SK-N-SH (cell line): ENCODE measurements around the gene RAB3IL1. TPM values are rescaled to one million over a fixed set of nuclear protein-coding genes. Genes with fewer than 3 reads are reported as not detected.

ENCODE experiments used
- CTCF ChIA-PET: fragments of 300-600, 350-600 bp; formaldehyde crosslinking; extraction: SDS; loops from one replicate; lab custom pipeline; 2021; lab: Yijun Ruan, JAX
- POLR2A ChIA-PET: fragments of 350-600 bp; sonication (Branson Sonifier 250); formaldehyde crosslinking; extraction: SDS; loops from one replicate; lab custom pipeline; 2020; ENCODE audit warnings: antibody characterized with exemption, inconsistent platforms; lab: Yijun Ruan, JAX
- DNase-seq: peaks from one replicate; pipeline ENCODE4 v3.0.0; 2012
- H2AFZ ChIP-seq: fragments of 200-600 bp; sonication (generic); 2 replicates; pipeline ENCODE4 v1.8.1; 2016; ENCODE audit warnings: antibody characterized with exemption, mild to moderate bottlenecking, low read depth
- H3F3A ChIP-seq: fragments of 200-600 bp; sonication (generic); replicated peaks from 2 replicates; pipeline ENCODE3; 2016; ENCODE audit warnings: antibody characterized with exemption, mild to moderate bottlenecking; ENCODE audit not compliant: insufficient read depth
- H3K27ac ChIP-seq, 2 experiments: fragments of 200-500 bp in 1 of 2; fragments of 200-600 bp in 1 of 2; sonication (Bioruptor generic) in 1 of 2; sonication (generic), shearing (Covaris generic) in 1 of 2; 2 replicates each; pipeline versions ENCODE4 v1.5.1 to v1.6.1; 2014 to 2016; ENCODE audit warnings: low read depth in 2 of 2, inconsistent platforms in 1 of 2, low read length in 1 of 2, mild to moderate bottlenecking in 1 of 2, mixed read lengths in 1 of 2
- H3K27me3 ChIP-seq: fragments of 200-600 bp; sonication (generic), shearing (Covaris generic); 2 replicates; pipeline ENCODE4 v1.6.1; 2016; ENCODE audit warnings: mixed run types; ENCODE audit not compliant: insufficient read depth
- H3K36me3 ChIP-seq, 2 experiments: fragments of 200-500 bp in 1 of 2; fragments of 200-600 bp in 1 of 2; sonication (Bioruptor generic) in 1 of 2; sonication (generic) in 1 of 2; replicated peaks in 1 of 2; 2 replicates each; pipeline versions ENCODE3 to v1.5.1; 2014 to 2016; ENCODE audit warnings: low read length in 1 of 2, mild to moderate bottlenecking in 1 of 2; ENCODE audit not compliant: insufficient read depth in 2 of 2, control insufficient read depth in 1 of 2
- H3K4me1 ChIP-seq, 2 experiments: fragments of 200-500 bp in 1 of 2; fragments of 200-600 bp in 1 of 2; sonication (Bioruptor generic) in 1 of 2; sonication (generic), shearing (Covaris generic) in 1 of 2; 2 replicates each; pipeline versions ENCODE4 v1.5.1 to v1.6.1; 2014 to 2016; ENCODE audit warnings: low read depth in 1 of 2, low read length in 1 of 2, mixed run types in 1 of 2; ENCODE audit not compliant: insufficient read depth in 2 of 2, control insufficient read depth in 1 of 2
- H3K4me2 ChIP-seq: fragments of 200-600 bp; sonication (generic), shearing (Covaris generic); 2 replicates; pipeline ENCODE4 v1.6.1; 2017; ENCODE audit warnings: mixed run types
- H3K4me3 ChIP-seq, 2 experiments: fragments of 200-500 bp in 1 of 2; fragments of 200-600 bp in 1 of 2; sonication (Bioruptor generic) in 1 of 2; sonication (generic), shearing (Covaris generic) in 1 of 2; 2 replicates each; pipeline versions ENCODE4 v1.5.1 to v1.8.1; 2014 to 2016; ENCODE audit warnings: low read depth in 2 of 2, inconsistent platforms in 1 of 2, low read length in 1 of 2, mild to moderate bottlenecking in 1 of 2, mixed read lengths in 1 of 2, moderate library complexity in 1 of 2
- H3K79me2 ChIP-seq: fragments of 200-600 bp; sonication (generic); 2 replicates; pipeline ENCODE4 v1.8.1; 2017; ENCODE audit warnings: mild to moderate bottlenecking; ENCODE audit not compliant: insufficient read depth
- H3K9ac ChIP-seq: fragments of 200-600 bp; sonication (generic); 2 replicates; pipeline ENCODE4 v1.6.1; 2017; ENCODE audit warnings: mixed run types
- H3K9me2 ChIP-seq: fragments of 200-600 bp; sonication (generic); 2 replicates; pipeline ENCODE4 v1.6.1; 2017; ENCODE audit warnings: mixed run types
- H3K9me3 ChIP-seq: fragments of 200-600 bp; sonication (generic); 2 replicates; pipeline ENCODE4 v1.6.1; 2017; ENCODE audit warnings: mixed run types, mild to moderate bottlenecking, moderate library complexity
- H4K20me1 ChIP-seq: fragments of 200-600 bp; sonication (generic); 2 replicates; pipeline ENCODE4 v1.6.1; 2017; ENCODE audit warnings: mild to moderate bottlenecking, mixed run types; ENCODE audit not compliant: insufficient read depth
- CHD2 ChIP-seq: fragments of 150-350 bp; IDR thresholded peaks from 2 replicates; pipeline ENCODE4 v1.6.1; 2018; ENCODE audit warnings: low read length; ENCODE audit not compliant: partially characterized antibody
- EZH2phosphoT487 ChIP-seq: fragments of 200-600 bp; sonication (generic); IDR thresholded peaks from 2 replicates; pipeline ENCODE4 v1.6.1; 2017; ENCODE audit warnings: low read depth, mixed run types, mild to moderate bottlenecking, antibody characterized with exemption, moderate library complexity, borderline replicate concordance
- FOXM1 ChIP-seq: IDR thresholded peaks from 2 replicates; pipeline ENCODE4 v1.4.0; 2012; ENCODE audit warnings: low read depth, mild to moderate bottlenecking
- NRF1 ChIP-seq: IDR thresholded peaks from 2 replicates; pipeline ENCODE4 v1.6.1; 2012; ENCODE audit warnings: low read depth, mild to moderate bottlenecking, low read length
- RAD21 ChIP-seq: IDR thresholded peaks from 2 replicates; pipeline ENCODE4 v1.6.1; 2012; ENCODE audit warnings: mild to moderate bottlenecking, low read length
- RFX5 ChIP-seq: IDR thresholded peaks from 2 replicates; pipeline ENCODE4 v1.6.1; 2012; ENCODE audit warnings: mild to moderate bottlenecking, improper control_type of control experiment, low read length
- RXRA ChIP-seq: IDR thresholded peaks from 2 replicates; pipeline ENCODE4 v1.4.0; 2012; ENCODE audit warnings: low read depth, mild to moderate bottlenecking, borderline replicate concordance
- SIN3A ChIP-seq: IDR thresholded peaks from 2 replicates; pipeline ENCODE4 v1.6.1; 2012; ENCODE audit warnings: low read depth, mild to moderate bottlenecking, low read length, moderate library complexity, borderline replicate concordance
- SMC3 ChIP-seq: IDR thresholded peaks from 2 replicates; pipeline ENCODE4 v1.6.1; 2012; ENCODE audit warnings: low read depth, low read length, improper control_type of control experiment
- TAF1 ChIP-seq: IDR thresholded peaks from 2 replicates; pipeline ENCODE4 v1.6.1; 2012; ENCODE audit warnings: low read depth, mild to moderate bottlenecking, low read length, moderate library complexity, borderline replicate concordance
- WGBS: methylation state at CpG from one replicate; pipeline ENCODE4 v1.1.6; 2017; ENCODE audit warnings: low lambda C conversion rate; 5-methylcytosine and 5-hydroxymethylcytosine counted together
- polyA plus RNA-seq, 3 experiments: library from polyadenylated mRNA; depleted of rRNA; stranded (reverse); fragments of >200 nt; gene quantifications; 2 replicates each; pipeline ENCODE4 v1.2.3, GENCODE V29; 2012
- TF ChIP-seq, protein P1 (sequence below): fragments of 200-600 bp; sonication (generic); IDR thresholded peaks from 2 replicates; pipeline ENCODE4 v1.6.1; 2017; ENCODE audit warnings: antibody characterized with exemption, mild to moderate bottlenecking, moderate library complexity
- TF ChIP-seq, protein P2 (sequence below): IDR thresholded peaks from 2 replicates; pipeline ENCODE4 v1.4.0; 2012; ENCODE audit warnings: low read depth
- TF ChIP-seq, protein P3 (sequence below): IDR thresholded peaks from 2 replicates; pipeline ENCODE4 v1.6.1; 2012; ENCODE audit warnings: mild to moderate bottlenecking, low read depth, low read length, moderate library complexity

Gene RAB3IL1
- polyA plus RNA-seq, 1 of the 3 experiments (the other 2 are of a cell fraction): 10.2 TPM

DNA sequence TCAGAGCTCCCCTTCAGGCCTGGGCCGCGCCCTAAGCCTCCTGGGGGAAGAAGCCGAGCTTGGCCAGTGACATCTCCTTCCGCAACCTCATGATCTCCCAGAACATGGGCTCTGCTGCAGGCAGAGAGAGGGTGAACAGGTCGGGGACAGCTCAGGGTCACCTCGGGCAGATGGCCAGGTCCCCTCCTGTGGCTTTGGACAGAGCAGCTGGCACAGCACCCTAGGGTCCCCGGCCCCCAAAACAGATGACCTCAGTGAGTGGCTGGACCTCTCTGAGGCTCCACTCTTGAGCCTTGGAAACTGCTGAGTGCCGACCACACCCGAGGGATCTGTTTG lies 19.2 kb downstream of the RAB3IL1 start:
- TF ChIP-seq RXRA: no peak
- TF ChIP-seq FOXM1: no peak
- TF ChIP-seq SIN3A: no peak
- no peak for TF ChIP-seq EZH2phosphoT487
- TF ChIP-seq, protein P1, sequence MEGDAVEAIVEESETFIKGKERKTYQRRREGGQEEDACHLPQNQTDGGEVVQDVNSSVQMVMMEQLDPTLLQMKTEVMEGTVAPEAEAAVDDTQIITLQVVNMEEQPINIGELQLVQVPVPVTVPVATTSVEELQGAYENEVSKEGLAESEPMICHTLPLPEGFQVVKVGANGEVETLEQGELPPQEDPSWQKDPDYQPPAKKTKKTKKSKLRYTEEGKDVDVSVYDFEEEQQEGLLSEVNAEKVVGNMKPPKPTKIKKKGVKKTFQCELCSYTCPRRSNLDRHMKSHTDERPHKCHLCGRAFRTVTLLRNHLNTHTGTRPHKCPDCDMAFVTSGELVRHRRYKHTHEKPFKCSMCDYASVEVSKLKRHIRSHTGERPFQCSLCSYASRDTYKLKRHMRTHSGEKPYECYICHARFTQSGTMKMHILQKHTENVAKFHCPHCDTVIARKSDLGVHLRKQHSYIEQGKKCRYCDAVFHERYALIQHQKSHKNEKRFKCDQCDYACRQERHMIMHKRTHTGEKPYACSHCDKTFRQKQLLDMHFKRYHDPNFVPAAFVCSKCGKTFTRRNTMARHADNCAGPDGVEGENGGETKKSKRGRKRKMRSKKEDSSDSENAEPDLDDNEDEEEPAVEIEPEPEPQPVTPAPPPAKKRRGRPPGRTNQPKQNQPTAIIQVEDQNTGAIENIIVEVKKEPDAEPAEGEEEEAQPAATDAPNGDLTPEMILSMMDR: no peak
- TF ChIP-seq, protein P2, sequence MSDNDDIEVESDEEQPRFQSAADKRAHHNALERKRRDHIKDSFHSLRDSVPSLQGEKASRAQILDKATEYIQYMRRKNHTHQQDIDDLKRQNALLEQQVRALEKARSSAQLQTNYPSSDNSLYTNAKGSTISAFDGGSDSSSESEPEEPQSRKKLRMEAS: no peak
- TF ChIP-seq TAF1: no peak
- TF ChIP-seq RFX5: no peak
- ChIA-PET POLR2A (interaction anchor here (2.1 to 3.2 kb wide), 2 partner anchors 69 to 184 kb away, joined by 5 to 11 read pairs; partner anchors contain the start of gene FTH1), CTCF (interaction anchor here (0.7 to 12.1 kb wide), 52 partner anchors 8 to 480 kb away, joined by 3 to 543 read pairs (median 8); partner anchors contain the start of genes BEST1, FTH1 and RAB3IL1)

DNA sequence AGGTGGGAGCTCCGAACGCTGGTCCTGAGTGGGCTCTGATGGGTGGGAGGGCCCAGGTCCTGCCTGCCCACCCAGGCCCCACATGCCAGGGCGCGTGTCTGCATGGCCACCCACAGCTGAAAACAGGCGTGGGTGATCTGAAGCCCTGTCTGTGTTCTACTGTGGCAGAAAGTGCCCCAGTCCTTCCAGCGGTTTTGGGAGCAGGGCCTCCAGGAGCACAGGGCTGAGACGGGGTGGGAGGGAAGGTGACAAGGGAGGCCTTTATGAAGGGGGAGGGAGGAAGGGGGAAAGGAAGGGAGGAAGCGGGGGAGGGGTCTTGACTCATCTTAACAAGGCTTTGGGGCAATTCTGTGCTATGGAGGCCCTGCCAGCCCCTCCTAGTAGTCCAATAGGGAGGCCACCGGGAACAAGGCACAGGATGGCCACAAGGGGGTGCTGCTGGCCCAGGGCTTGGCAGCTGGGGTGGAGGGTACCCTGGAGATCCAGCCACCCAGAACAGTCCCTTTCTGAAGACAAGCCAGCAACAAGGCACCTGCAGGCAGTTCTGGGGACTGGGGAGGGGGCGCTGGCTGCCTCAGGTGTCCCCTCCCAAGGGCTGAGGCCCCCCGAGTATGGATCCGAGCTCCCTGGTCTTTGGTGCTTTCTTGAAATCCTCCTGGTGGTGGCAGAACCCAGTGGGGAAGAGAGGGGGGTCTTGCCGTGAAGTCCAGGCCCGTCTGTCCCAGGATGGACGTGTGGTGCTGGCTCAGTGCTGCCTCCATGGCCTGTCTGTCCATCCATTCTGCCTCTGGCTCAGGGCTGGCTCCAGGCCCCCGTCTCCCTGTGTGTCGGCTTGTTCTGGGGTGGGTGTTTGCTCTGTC lies 19.7 kb downstream of the RAB3IL1 start:
- CTCF ChIA-PET: interaction anchor here (0.6 to 12.1 kb wide), 54 partner anchors 11 to 480 kb away, joined by 3 to 543 read pairs (median 8); partner anchors contain the start of genes BEST1, FTH1, RAB3IL1 and TMEM258
- no peak overlapping the region; a peak in 1 of 4 replicates for H3K4me3 ChIP-seq
- POLR2A ChIA-PET: interaction anchor here (0.6 to 3.2 kb wide), 4 partner anchors 20 to 184 kb away, joined by 3 to 11 read pairs (median 4); partner anchors contain the start of genes FTH1 and RAB3IL1
- H3K4me2 ChIP-seq: no peak overlapping the region
- no peak overlapping the region for H3K9ac ChIP-seq
- H3K27ac ChIP-seq: no peak overlapping the region
- no peaks in the 10 kb centered on the region for H3K4me1 ChIP-seq
- WGBS: 56% methylated on average over 7 of the region's 17 CpGs
- H3K9me3 ChIP-seq: no peaks in the 10 kb centered on the region
- H3K79me2 ChIP-seq: no peaks in the 10 kb centered on the region
- peaks cover 21% of the 10 kb centered on the region for H3F3A ChIP-seq
- no peak overlapping the region for H2AFZ ChIP-seq
- no peak for TF ChIP-seq CHD2
- TF ChIP-seq SMC3: peak; percentile 97
- TF ChIP-seq RFX5: 0 out of 2 replicates have a peak, but pooled peaks have one; percentile 14
- TF ChIP-seq, protein P1: peak; percentile 86
- peak; percentile 91 for TF ChIP-seq RAD21
- 0 out of 2 replicates have a peak, but pooled peaks have one; percentile 6 for TF ChIP-seq NRF1
- TF ChIP-seq, protein P3, sequence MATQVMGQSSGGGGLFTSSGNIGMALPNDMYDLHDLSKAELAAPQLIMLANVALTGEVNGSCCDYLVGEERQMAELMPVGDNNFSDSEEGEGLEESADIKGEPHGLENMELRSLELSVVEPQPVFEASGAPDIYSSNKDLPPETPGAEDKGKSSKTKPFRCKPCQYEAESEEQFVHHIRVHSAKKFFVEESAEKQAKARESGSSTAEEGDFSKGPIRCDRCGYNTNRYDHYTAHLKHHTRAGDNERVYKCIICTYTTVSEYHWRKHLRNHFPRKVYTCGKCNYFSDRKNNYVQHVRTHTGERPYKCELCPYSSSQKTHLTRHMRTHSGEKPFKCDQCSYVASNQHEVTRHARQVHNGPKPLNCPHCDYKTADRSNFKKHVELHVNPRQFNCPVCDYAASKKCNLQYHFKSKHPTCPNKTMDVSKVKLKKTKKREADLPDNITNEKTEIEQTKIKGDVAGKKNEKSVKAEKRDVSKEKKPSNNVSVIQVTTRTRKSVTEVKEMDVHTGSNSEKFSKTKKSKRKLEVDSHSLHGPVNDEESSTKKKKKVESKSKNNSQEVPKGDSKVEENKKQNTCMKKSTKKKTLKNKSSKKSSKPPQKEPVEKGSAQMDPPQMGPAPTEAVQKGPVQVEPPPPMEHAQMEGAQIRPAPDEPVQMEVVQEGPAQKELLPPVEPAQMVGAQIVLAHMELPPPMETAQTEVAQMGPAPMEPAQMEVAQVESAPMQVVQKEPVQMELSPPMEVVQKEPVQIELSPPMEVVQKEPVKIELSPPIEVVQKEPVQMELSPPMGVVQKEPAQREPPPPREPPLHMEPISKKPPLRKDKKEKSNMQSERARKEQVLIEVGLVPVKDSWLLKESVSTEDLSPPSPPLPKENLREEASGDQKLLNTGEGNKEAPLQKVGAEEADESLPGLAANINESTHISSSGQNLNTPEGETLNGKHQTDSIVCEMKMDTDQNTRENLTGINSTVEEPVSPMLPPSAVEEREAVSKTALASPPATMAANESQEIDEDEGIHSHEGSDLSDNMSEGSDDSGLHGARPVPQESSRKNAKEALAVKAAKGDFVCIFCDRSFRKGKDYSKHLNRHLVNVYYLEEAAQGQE: no peak
- TF ChIP-seq EZH2phosphoT487: no peak
- no peaks in the 10 kb centered on the region for H3K9me2 ChIP-seq
- DNase-seq: peak; percentile 95
- H3K27me3 ChIP-seq: no peaks in the 10 kb centered on the region
- H4K20me1 ChIP-seq: no peaks in the 10 kb centered on the region
- H3K36me3 ChIP-seq: peaks cover 0 to 2% of the 10 kb centered on the region in 2 experiments

More for the DNA sequence above, 19.2 kb downstream of the RAB3IL1 start:
- H3K9me2 ChIP-seq: no peaks in the 10 kb centered on the region
- H3K36me3 ChIP-seq: peaks cover 0 to 2% of the 10 kb centered on the region in 2 experiments
- H3K27ac ChIP-seq: no peak overlapping the region
- H3K27me3 ChIP-seq: no peaks in the 10 kb centered on the region
- WGBS: 17% methylated on average over 2 of the region's 9 CpGs
- no peak overlapping the region for H3K4me2 ChIP-seq
- DNase-seq: no peak
- no peaks in the 10 kb centered on the region for H4K20me1 ChIP-seq
- peaks cover 15% of the 10 kb centered on the region for H3F3A ChIP-seq
- H3K4me1 ChIP-seq: no peaks in the 10 kb centered on the region
- no peak overlapping the region for H3K4me3 ChIP-seq
- no peak overlapping the region for H3K9ac ChIP-seq
- no peak overlapping the region for H2AFZ ChIP-seq
- H3K9me3 ChIP-seq: no peaks in the 10 kb centered on the region
- H3K79me2 ChIP-seq: no peaks in the 10 kb centered on the region
